ENCODE measurements around the gene PMM1. TPM values are rescaled to one million over a fixed set of nuclear protein-coding genes. Genes with fewer than 3 reads are reported as not detected.

PMM1 gene
- total RNA-seq, 1 donor from 2014 or later: 51.3 TPM

DNA sequence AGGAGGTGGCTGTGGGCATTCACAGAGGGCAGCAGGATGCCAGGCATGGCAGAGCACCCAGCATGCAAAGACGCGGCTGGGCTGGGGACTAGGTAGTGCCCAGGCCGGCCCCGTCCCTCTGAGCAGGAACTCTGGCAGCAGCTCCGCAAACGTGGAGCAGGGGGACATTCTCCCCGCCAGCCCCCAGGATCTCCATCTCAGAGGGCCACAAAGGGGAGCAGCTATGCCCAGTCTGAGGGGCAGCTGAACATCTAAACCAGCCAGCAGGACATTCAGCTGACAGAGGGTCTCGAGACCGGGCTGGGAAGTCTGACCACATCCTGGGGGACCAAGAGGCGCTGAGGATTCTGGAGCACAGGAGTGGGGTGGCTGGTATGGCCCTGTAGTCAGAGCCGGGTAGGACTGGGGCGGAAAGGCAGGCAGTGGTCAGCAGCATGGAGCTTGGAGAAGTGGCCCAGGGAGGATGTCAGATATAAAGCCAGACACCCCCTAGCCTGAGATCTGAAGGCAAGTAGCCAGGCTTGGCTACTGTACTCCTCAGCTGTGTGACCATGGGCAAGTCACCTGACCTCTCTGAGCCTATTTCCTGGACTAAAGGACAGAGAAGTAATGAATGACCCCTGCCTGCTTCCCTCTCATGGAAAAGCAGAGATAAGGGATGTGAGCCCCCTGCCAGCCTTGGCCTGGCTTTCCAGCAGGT lies 10.2 kb downstream of the PMM1 start:
- no peak for DNase-seq (ENCODE audit: low spot score, unreplicated experiment)
- peaks cover under 1% of the 10 kb centered on the region for H3K4me1 Mint-ChIP-seq (ENCODE audit: low read depth)
- H3K27me3 Mint-ChIP-seq: no peaks in the 10 kb centered on the region
- H3K9me3 Mint-ChIP-seq (ENCODE audit: low read depth): no peaks in the 10 kb centered on the region
- H3K27ac Mint-ChIP-seq: no peak overlapping the region
- H3K4me3 Mint-ChIP-seq (ENCODE audit: low read depth): no peak overlapping the region
- TF ChIP-seq, protein P1, sequence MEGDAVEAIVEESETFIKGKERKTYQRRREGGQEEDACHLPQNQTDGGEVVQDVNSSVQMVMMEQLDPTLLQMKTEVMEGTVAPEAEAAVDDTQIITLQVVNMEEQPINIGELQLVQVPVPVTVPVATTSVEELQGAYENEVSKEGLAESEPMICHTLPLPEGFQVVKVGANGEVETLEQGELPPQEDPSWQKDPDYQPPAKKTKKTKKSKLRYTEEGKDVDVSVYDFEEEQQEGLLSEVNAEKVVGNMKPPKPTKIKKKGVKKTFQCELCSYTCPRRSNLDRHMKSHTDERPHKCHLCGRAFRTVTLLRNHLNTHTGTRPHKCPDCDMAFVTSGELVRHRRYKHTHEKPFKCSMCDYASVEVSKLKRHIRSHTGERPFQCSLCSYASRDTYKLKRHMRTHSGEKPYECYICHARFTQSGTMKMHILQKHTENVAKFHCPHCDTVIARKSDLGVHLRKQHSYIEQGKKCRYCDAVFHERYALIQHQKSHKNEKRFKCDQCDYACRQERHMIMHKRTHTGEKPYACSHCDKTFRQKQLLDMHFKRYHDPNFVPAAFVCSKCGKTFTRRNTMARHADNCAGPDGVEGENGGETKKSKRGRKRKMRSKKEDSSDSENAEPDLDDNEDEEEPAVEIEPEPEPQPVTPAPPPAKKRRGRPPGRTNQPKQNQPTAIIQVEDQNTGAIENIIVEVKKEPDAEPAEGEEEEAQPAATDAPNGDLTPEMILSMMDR (IDR thresholded peaks at IDR 0.05; ENCODE audit: unreplicated experiment): no peak
- H3K36me3 Mint-ChIP-seq (ENCODE audit: insufficient read depth): peaks cover 18% of the 10 kb centered on the region

DNA sequence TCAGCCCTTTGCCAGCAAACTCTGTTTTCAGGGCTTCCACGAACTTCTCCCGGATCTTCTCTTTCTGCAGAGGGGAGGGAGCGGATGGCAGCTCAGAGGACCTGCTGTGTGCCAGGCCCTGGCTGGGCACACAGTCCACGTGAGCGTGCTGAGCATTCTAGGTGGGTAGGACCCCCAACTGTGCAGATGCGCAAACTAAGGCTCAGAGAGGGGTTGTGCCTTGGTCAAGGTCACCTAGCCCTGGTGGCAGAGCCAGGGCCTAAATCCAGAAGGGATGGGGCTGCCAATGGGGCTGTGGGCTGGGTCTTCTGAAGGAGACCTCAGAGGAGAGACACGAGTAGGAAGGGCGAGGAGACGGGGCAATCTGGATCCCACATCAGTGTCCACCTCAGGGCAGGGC lies 10.8 kb downstream of the PMM1 start:
- TF ChIP-seq, protein P1 (IDR thresholded peaks at IDR 0.05; ENCODE audit: unreplicated experiment): no peak
- Mint-ChIP-seq H3K27ac (no peak overlapping the region), H3K9me3 (ENCODE audit: low read depth) (no peaks in the 10 kb centered on the region), H3K36me3 (ENCODE audit: insufficient read depth) (peaks cover 17% of the 10 kb centered on the region), H3K4me3 (ENCODE audit: low read depth) (no peak overlapping the region), H3K27me3 (no peaks in the 10 kb centered on the region), H3K4me1 (ENCODE audit: low read depth) (no peaks in the 10 kb centered on the region)
- DNase-seq (ENCODE audit: low spot score, unreplicated experiment): no peak

DNA sequence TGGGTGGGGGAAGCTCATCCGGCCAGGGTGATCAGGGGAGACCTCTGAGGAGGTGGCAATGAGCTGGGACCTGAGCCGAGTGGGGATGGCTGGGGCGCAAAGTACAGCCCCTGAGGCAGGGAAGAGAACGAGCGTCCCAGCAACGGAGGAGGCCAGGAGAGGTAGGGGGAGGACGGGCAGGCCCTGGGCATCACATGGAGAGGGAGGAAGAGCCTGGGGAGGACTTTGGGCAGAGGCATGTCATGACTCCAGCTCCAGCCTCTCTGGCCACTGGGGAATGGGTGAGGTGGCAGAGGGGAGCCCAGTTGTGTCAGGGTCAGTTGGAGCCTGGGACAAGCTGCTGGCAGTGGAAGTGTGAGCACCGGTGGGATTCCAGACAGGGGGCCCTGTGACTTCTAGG lies 11.5 kb downstream of the PMM1 start:
- no peak overlapping the region for H3K27ac Mint-ChIP-seq
- no peaks in the 10 kb centered on the region for H3K9me3 Mint-ChIP-seq (ENCODE audit: low read depth)
- H3K36me3 Mint-ChIP-seq (ENCODE audit: insufficient read depth): peaks cover 13% of the 10 kb centered on the region
- H3K27me3 Mint-ChIP-seq: no peaks in the 10 kb centered on the region
- TF ChIP-seq, protein P1 (IDR thresholded peaks at IDR 0.05; ENCODE audit: unreplicated experiment): no peak
- H3K4me3 Mint-ChIP-seq (ENCODE audit: low read depth): no peak overlapping the region
- H3K4me1 Mint-ChIP-seq (ENCODE audit: low read depth): no peaks in the 10 kb centered on the region
- no peak for DNase-seq (ENCODE audit: low spot score, unreplicated experiment)

DNA sequence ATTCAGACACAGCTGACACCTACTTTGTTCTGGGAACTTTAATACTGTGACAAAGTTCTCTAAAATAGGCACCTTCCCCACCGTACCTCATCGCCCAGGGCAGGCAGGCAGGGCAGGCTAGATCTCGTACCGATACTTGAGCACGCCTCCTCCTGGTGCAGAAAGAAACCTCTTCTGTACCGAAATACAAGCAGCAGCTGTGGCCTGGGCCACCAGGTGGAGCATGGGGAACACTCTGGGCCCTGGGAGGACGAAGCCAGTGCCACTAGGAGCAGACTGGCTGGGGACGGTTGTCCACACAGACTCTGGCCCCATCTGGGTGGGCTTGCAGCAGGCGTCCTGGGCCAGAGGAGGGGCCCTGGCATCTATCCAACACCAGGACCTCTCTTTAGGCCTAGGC lies 12.8 kb downstream of the PMM1 start:
- DNase-seq (ENCODE audit: low spot score, unreplicated experiment): peak; percentile 37
- H3K4me3 Mint-ChIP-seq (ENCODE audit: low read depth): no peak overlapping the region
- no peaks in the 10 kb centered on the region for H3K27me3 Mint-ChIP-seq
- TF ChIP-seq, protein P1 (IDR thresholded peaks at IDR 0.05; ENCODE audit: unreplicated experiment): peak; percentile 64
- no peaks in the 10 kb centered on the region for H3K9me3 Mint-ChIP-seq (ENCODE audit: low read depth)
- H3K36me3 Mint-ChIP-seq (ENCODE audit: insufficient read depth): peaks cover 6% of the 10 kb centered on the region
- H3K4me1 Mint-ChIP-seq (ENCODE audit: low read depth): no peaks in the 10 kb centered on the region
- H3K27ac Mint-ChIP-seq: peak overlapping the region; percentile 80

DNA sequence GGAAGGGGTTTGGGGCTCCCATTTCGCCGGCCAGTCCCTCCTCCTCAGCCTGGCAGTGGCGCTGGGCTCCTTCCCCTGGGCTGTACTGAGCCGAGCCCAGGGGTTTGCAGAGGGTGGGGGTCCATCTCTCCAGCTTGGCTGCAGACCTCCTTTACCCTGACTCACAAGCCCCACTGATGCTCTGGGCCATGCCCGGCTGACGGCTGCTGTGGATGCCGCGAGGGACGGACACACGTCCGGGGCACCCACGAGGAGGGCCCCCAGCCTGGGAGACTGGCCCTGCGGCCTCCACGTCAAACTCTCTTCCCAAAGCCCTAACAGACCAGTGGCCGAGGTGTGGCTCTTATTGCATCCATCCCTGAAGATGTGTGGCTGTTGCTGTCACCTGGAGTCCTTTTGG lies 14.1 kb downstream of the PMM1 start:
- Mint-ChIP-seq H3K4me1 (ENCODE audit: low read depth) (no peaks in the 10 kb centered on the region), H3K27ac (no peak overlapping the region), H3K9me3 (ENCODE audit: low read depth) (no peaks in the 10 kb centered on the region), H3K4me3 (ENCODE audit: low read depth) (no peak overlapping the region), H3K27me3 (no peaks in the 10 kb centered on the region), H3K36me3 (ENCODE audit: insufficient read depth) (peaks cover 6% of the 10 kb centered on the region)
- DNase-seq (ENCODE audit: low spot score, unreplicated experiment): no peak
- TF ChIP-seq, protein P1 (IDR thresholded peaks at IDR 0.05; ENCODE audit: unreplicated experiment): no peak
